IMR-90 (cell line): ENCODE data around the gene ARHGAP12. TPM values are rescaled to one million over a fixed set of nuclear protein-coding genes. Genes with fewer than 3 reads are reported as not detected.

Experiments
- ATAC-seq: fragments of 200-7000 bp; cut with Tn5 transposase; 2 replicates; pipeline ENCODE4 v1.9.1; 2020; ENCODE audit warnings: low read depth, mild to moderate bottlenecking, moderate library complexity
- BruUV-seq: library from RNA; stranded (reverse); fragments of 400-500 nt; replicated peaks from 2 replicates; lab custom pipeline; 2021; lab: Mats Ljungman, UMichigan
- CTCF ChIA-PET: fragments of 300-600 bp; formaldehyde crosslinking; extraction: SDS; loops from one replicate; lab custom pipeline; 2021; ENCODE audit warnings: antibody characterized with exemption; lab: Yijun Ruan, JAX
- POLR2A ChIA-PET: fragments of 300-600 bp; sonication (Branson Sonifier 250); formaldehyde crosslinking; loops from one replicate; lab custom pipeline; 2022; ENCODE audit warnings: antibody characterized with exemption; ENCODE audit not compliant: unreplicated experiment; lab: Charles Lee
- DNase-seq: peaks from one replicate; pipeline ENCODE4 v3.0.0; 2013
- H2AFZ ChIP-seq: replicated peaks from 2 replicates; pipeline ENCODE3; 2013; ENCODE audit warnings: low read length, mild to moderate bottlenecking; ENCODE audit not compliant: poor library complexity
- H2AK5ac ChIP-seq: 2 replicates; pipeline ENCODE4 v1.6.1; 2013; ENCODE audit warnings: low read depth, low read length, inconsistent platforms
- H2AK9ac ChIP-seq: replicated peaks from 2 replicates; pipeline ENCODE3; 2013; ENCODE audit warnings: mild to moderate bottlenecking, low read depth, low read length, moderate library complexity; ENCODE audit not compliant: poor library complexity
- H2BK120ac ChIP-seq: 2 replicates; pipeline ENCODE4 v1.6.1; 2013; ENCODE audit warnings: low read depth, low read length, inconsistent platforms
- H2BK15ac ChIP-seq: 3 replicates; pipeline ENCODE4 v1.6.1; 2013; ENCODE audit warnings: low read depth, low read length, inconsistent platforms
- H2BK20ac ChIP-seq: 2 replicates; pipeline ENCODE4 v1.6.1; 2013; ENCODE audit warnings: low read depth, mild to moderate bottlenecking, inconsistent platforms, low read length, moderate library complexity
- H2BK5ac ChIP-seq: 2 replicates; pipeline ENCODE4 v1.6.1; 2013; ENCODE audit warnings: mild to moderate bottlenecking, low read depth, low read length, inconsistent platforms; ENCODE audit not compliant: poor library complexity, severe bottlenecking
- H3K14ac ChIP-seq: replicated peaks from 2 replicates; pipeline ENCODE4 v1.6.1; 2013; ENCODE audit warnings: low read depth, low read length, inconsistent platforms
- H3K18ac ChIP-seq: 2 replicates; pipeline ENCODE4 v1.6.1; 2013; ENCODE audit warnings: low read depth, low read length, control low read depth
- H3K23ac ChIP-seq: 2 replicates; pipeline ENCODE4 v1.6.1; 2013; ENCODE audit warnings: low read depth, low read length, inconsistent platforms
- H3K27ac ChIP-seq: 2 replicates; pipeline ENCODE4 v1.5.1; 2013; ENCODE audit warnings: mild to moderate bottlenecking, control low read depth, low read length; ENCODE audit not compliant: insufficient read depth
- H3K27me3 ChIP-seq: 2 replicates; pipeline ENCODE4 v1.6.1; 2013; ENCODE audit warnings: low read length; ENCODE audit not compliant: control insufficient read depth, insufficient read depth
- H3K36me3 ChIP-seq: 2 replicates; pipeline ENCODE4 v1.6.1; 2013; ENCODE audit warnings: low read length, mixed read lengths; ENCODE audit not compliant: control insufficient read depth, insufficient read depth
- H3K4ac ChIP-seq: 2 replicates; pipeline ENCODE4 v1.6.1; 2013; ENCODE audit warnings: low read depth, low read length, inconsistent platforms
- H3K4me1 ChIP-seq: 2 replicates; pipeline ENCODE4 v1.6.1; 2013; ENCODE audit warnings: low read length, mixed read lengths; ENCODE audit not compliant: control insufficient read depth, insufficient read depth
- H3K4me2 ChIP-seq: 2 replicates; pipeline ENCODE4 v1.6.1; 2013; ENCODE audit warnings: low read depth, mild to moderate bottlenecking, control low read depth, low read length, moderate library complexity
- H3K4me3 ChIP-seq: 2 replicates; pipeline ENCODE4 v1.5.1; 2013; ENCODE audit warnings: low read depth, mild to moderate bottlenecking, control low read depth, low read length, moderate library complexity; ENCODE audit not compliant: insufficient read depth
- H3K56ac ChIP-seq: 2 replicates; pipeline ENCODE4 v1.6.1; 2013; ENCODE audit warnings: low read length, inconsistent platforms; ENCODE audit not compliant: insufficient read depth; ENCODE audit errors: extremely low read depth
- H3K79me1 ChIP-seq, 2 experiments: 2 replicates each; pipeline ENCODE4 v1.6.1; 2013; ENCODE audit warnings: low read length in 2 of 2, inconsistent platforms in 1 of 2, low read depth in 1 of 2
- H3K9ac ChIP-seq: 2 replicates; pipeline ENCODE4 v1.6.1; 2013; ENCODE audit warnings: low read depth, low read length, control low read depth
- H3K9me1 ChIP-seq: 2 replicates; pipeline ENCODE4 v1.6.1; 2013; ENCODE audit warnings: low read length, inconsistent platforms; ENCODE audit not compliant: insufficient read depth
- H3K9me3 ChIP-seq: 2 replicates; pipeline ENCODE4 v1.6.1; 2013; ENCODE audit warnings: low read length; ENCODE audit not compliant: control insufficient read depth, insufficient read depth
- H4K20me1 ChIP-seq: 2 replicates; pipeline ENCODE4 v1.6.1; 2013; ENCODE audit warnings: low read length, inconsistent platforms; ENCODE audit not compliant: insufficient read depth
- H4K5ac ChIP-seq: 2 replicates; pipeline ENCODE4 v1.6.1; 2013; ENCODE audit warnings: mild to moderate bottlenecking, low read depth, low read length, control low read depth
- H4K8ac ChIP-seq, 2 experiments: 2 replicates each; pipeline ENCODE4 v1.6.1; 2013; ENCODE audit warnings: low read depth in 2 of 2, low read length in 2 of 2, control low read depth in 1 of 2, inconsistent platforms in 1 of 2
- H4K91ac ChIP-seq: 2 replicates; pipeline ENCODE4 v1.6.1; 2013; ENCODE audit warnings: low read depth, low read length, inconsistent platforms; ENCODE audit not compliant: insufficient read depth
- BHLHE40 ChIP-seq: fragments of 150-350 bp; IDR thresholded peaks from 2 replicates; pipeline ENCODE4 v1.6.1; 2016; ENCODE audit warnings: mild to moderate bottlenecking, low read depth, low read length
- FOS ChIP-seq: fragments of 150-350 bp; IDR thresholded peaks from 2 replicates; pipeline ENCODE4 v1.6.1; 2016; ENCODE audit warnings: low read depth, low read length
- MAFK ChIP-seq: IDR thresholded peaks from 2 replicates; pipeline ENCODE4 v1.6.1; 2012; ENCODE audit warnings: low read depth, low read length, improper control_type of control experiment
- MAZ ChIP-seq: IDR thresholded peaks from 2 replicates; pipeline ENCODE4 v1.6.1; 2012; ENCODE audit warnings: low read depth, mild to moderate bottlenecking, low read length, improper control_type of control experiment, moderate library complexity, borderline replicate concordance
- NFE2L2 ChIP-seq: fragments of 150-350 bp; IDR thresholded peaks from 2 replicates; pipeline ENCODE4 v1.6.1; 2016; ENCODE audit warnings: low read depth, mild to moderate bottlenecking, low read length
- POLR2A ChIP-seq: IDR thresholded peaks from 2 replicates; pipeline ENCODE4 v1.6.1; 2012; ENCODE audit warnings: mild to moderate bottlenecking, low read depth, low read length
- RAD21 ChIP-seq: IDR thresholded peaks from 2 replicates; pipeline ENCODE4 v1.6.1; 2012; ENCODE audit warnings: low read length, improper control_type of control experiment
- WGBS, 2 experiments: methylation state at CpG; one replicate each; pipeline versions ENCODE4 v1.1.5 to v1.1.7; 2013; ENCODE audit warnings: missing lambda C conversion rate in 2 of 2; ENCODE audit not compliant: insufficient read length in 1 of 2; ENCODE audit errors: extremely low coverage in 2 of 2; 5-methylcytosine and 5-hydroxymethylcytosine counted together
- dilution Hi-C: fragments of 300-500 bp; cut with HindIII; formaldehyde crosslinking; loops from one replicate; pipeline ENCODE4 v1.14.3; 2018; ENCODE audit warnings: low sequenced_read_pairs; ENCODE audit not compliant: unreplicated experiment
- in situ Hi-C: fragments of 300-500 bp; cut with MboI; formaldehyde crosslinking; loops from 3 replicates; pipeline ENCODE4 v1.14.3; 2019; ENCODE audit warnings: low sequenced_read_pairs, inconsistent platforms, mixed read lengths
- intact Hi-C: fragments of 100-400 bp; cut with micrococcal nuclease; formaldehyde crosslinking; loops from 2 replicates; pipeline ENCODE4 v1.10.0; 2022
- polyA plus RNA-seq, 3 experiments: library from polyadenylated mRNA; depleted of rRNA; stranded (reverse); fragments of >200 nt; gene quantifications; 2 replicates each; pipeline ENCODE4 v1.2.3, GENCODE V29; 2012; ENCODE audit warnings: low replicate concordance in 1 of 3
- total RNA-seq: library from RNA; depleted of rRNA; stranded (reverse); fragments of >200 nt; gene quantifications from 2 replicates; pipeline ENCODE4 v1.2.3, GENCODE V29; 2012
- TF ChIP-seq, protein P1 (sequence below): fragments of 150-350 bp; IDR thresholded peaks from 2 replicates; pipeline ENCODE4 v1.6.1; 2016; ENCODE audit warnings: low read depth, mild to moderate bottlenecking, low read length, moderate library complexity, borderline replicate concordance

Gene ARHGAP12
- total and polyA plus RNA-seq, 2 of the 4 experiments (the other 2 are of a cell fraction): 9.0 to 28.5 TPM

DNA sequence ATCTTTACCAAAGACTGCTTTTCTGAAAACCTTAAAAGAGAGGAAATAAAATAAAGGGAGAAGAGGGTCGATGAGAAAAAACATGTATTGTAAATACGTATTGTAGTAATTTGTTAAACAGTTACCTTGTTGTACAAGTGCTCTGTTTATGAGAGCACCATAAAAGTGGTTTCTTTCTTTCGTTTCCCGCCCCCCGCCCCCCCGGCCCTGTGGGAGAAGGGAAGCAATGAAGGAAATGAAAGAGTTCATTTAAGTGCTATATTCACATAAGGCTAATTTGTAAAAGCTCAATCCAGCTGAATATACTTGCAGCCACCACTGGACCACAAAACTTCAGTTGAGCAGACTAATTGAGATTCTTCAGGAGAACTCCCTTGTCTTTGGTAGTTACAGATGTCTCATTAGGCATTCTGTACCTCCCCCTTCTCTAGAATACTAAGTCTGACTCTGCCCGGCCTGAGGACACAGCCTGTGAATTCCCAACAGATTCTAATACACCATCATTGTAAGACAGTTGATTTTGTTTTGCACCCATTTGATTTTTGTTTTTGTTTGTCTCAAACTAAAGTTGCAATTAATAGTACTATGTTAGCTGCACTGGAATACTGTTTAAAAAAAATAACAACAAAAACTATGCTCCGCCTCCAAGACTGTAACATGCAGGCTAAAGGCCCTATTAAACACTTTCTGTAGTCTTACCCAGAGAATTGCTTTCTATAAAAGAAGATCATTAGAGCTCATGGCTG, 124.9 kb downstream of the ARHGAP12 start:
- no TSS peak for BruUV-seq
- no peak; the same call in 1 of the 2 replicates for ATAC-seq

More for the DNA sequence above, 124.9 kb downstream of the ARHGAP12 start:
- Histone ChIP-seq H4K8ac (no peak overlapping the region), H3K79me1 (peaks cover 3 to 6% of the 10 kb centered on the region in 2 experiments; a peak in 1 of 4 replicates), H2AFZ (no peak overlapping the region), H3K27ac (no peak overlapping the region), H3K23ac (no peak overlapping the region), H2BK120ac (no peak overlapping the region), H2AK9ac (no peak overlapping the region), H3K56ac (no peak overlapping the region), H3K4ac (no peak overlapping the region), H3K27me3 (no peaks in the 10 kb centered on the region), H3K18ac (no peak overlapping the region; the same call in 1 of the 2 replicates), H3K4me2 (no peak overlapping the region), H4K91ac (no peak overlapping the region), H2BK20ac (no peak overlapping the region), H3K9me3 (no peaks in the 10 kb centered on the region), H3K9me1 (0 out of 2 replicates have a peak, but pooled peaks cover 3% of the 10 kb centered on the region), H3K4me3 (no peak overlapping the region), H4K20me1 (no peaks in the 10 kb centered on the region), H3K36me3 (no peaks in the 10 kb centered on the region), H3K9ac (no peak overlapping the region), H2BK15ac (no peak overlapping the region), H2BK5ac (no peak overlapping the region), H2AK5ac (no peak overlapping the region), H3K4me1 (peaks cover 2% of the 10 kb centered on the region), H3K14ac (no peak overlapping the region), H4K5ac (no peak overlapping the region; the same call in 1 of the 2 replicates)
- dilution Hi-C loops (no loop called here), intact Hi-C loops (no loop called here), in situ Hi-C loops (loop anchor here (25.0 kb wide), 1 partner anchor 466 kb away; no protein-coding TSS in a partner anchor)
- ChIA-PET POLR2A (no interaction called here), CTCF (no interaction called here)
- TF ChIP-seq, protein P1, sequence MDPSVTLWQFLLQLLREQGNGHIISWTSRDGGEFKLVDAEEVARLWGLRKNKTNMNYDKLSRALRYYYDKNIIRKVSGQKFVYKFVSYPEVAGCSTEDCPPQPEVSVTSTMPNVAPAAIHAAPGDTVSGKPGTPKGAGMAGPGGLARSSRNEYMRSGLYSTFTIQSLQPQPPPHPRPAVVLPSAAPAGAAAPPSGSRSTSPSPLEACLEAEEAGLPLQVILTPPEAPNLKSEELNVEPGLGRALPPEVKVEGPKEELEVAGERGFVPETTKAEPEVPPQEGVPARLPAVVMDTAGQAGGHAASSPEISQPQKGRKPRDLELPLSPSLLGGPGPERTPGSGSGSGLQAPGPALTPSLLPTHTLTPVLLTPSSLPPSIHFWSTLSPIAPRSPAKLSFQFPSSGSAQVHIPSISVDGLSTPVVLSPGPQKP: no peak
- no peak for TF ChIP-seq BHLHE40
- TF ChIP-seq MAFK: no peak
- TF ChIP-seq RAD21: no peak
- TF ChIP-seq FOS: no peak
- TF ChIP-seq MAZ: no peak
- TF ChIP-seq POLR2A: no peak
- no peak for TF ChIP-seq NFE2L2
- DNase-seq: no peak
- WGBS, 2 experiments: 100% methylated on average over 2 of the region's 8 CpGs
